IPS-NIHi7 (cell line): Measurements from ENCODE around the gene ABCB9.
"Not testable (repeated sequence)": the region's sequence is repeated elsewhere in the genome, so short reads cannot be mapped to it uniquely, and the experiment has no call there.

ENCODE experiments used
- DNase-seq: peaks from one replicate; pipeline ENCODE4 v3.0.0; 2012; ENCODE audit warnings: mixed read lengths; ENCODE audit errors: extremely low spot score

Gene ABCB9

GRCh38 chr12:122963941-122964265, 2.4 kb downstream of the ABCB9 start:
- DNase-seq = no peak

GRCh38 chr12:122961531-122962329, 4.5 kb downstream of the ABCB9 start:
- DNase-seq = no peak

- DNase-seq = no peak
Measured at GRCh38 chr12:122960193-122960569, 6.1 kb downstream of the ABCB9 start.

- DNase-seq = no peak
Measured at GRCh38 chr12:122959566-122960192, 6.6 kb downstream of the ABCB9 start.

GRCh38 chr12:122958198-122958888, 7.9 kb downstream of the ABCB9 start:
- no peak for DNase-seq

- peak; percentile 9 for DNase-seq
Measured at GRCh38 chr12:122956035-122956434, 10.2 kb downstream of the ABCB9 start.

- no peak for DNase-seq
Measured at GRCh38 chr12:122955156-122955555, 11.1 kb downstream of the ABCB9 start.

GRCh38 chr12:122951979-122952892, 14.0 kb downstream of the ABCB9 start:
- peak; percentile 85 for DNase-seq

GRCh38 chr12:122951406-122951805, 14.9 kb downstream of the ABCB9 start:
- no peak for DNase-seq

- DNase-seq = no peak
Measured at GRCh38 chr12:122949816-122950675, 16.2 kb downstream of the ABCB9 start.

GRCh38 chr12:122949405-122949804, 16.9 kb downstream of the ABCB9 start:
- no peak for DNase-seq

- DNase-seq = peak; percentile 8
Measured at GRCh38 chr12:122948605-122949004, 17.7 kb downstream of the ABCB9 start.

GRCh38 chr12:122947352-122947792, 18.9 kb downstream of the ABCB9 start:
- no peak for DNase-seq

GRCh38 chr12:122946690-122947341, 19.4 kb downstream of the ABCB9 start:
- DNase-seq = no peak

GRCh38 chr12:122944605-122945592, 21.4 kb downstream of the ABCB9 start:
- no peak for DNase-seq

- DNase-seq = no peak
Measured at GRCh38 chr12:122943196-122943595, 23.1 kb downstream of the ABCB9 start.

- no peak for DNase-seq
Measured at GRCh38 chr12:122942637-122943036, 23.6 kb downstream of the ABCB9 start.

- not testable (repeated sequence) for DNase-seq
Measured at GRCh38 chr12:122941351-122941750, 24.9 kb downstream of the ABCB9 start.

- no peak for DNase-seq
Measured at GRCh38 chr12:122939125-122939524, 27.1 kb downstream of the ABCB9 start.
